AG10803 (cell line): ENCODE measurements around the gene SMIM15.

Experiments used
- DNase-seq: peaks from one replicate; pipeline ENCODE4 v3.0.0; 2010; ENCODE audit warnings: low read depth
- H3K4me3 ChIP-seq: 2 replicates; pipeline ENCODE4 v1.5.1; 2011; ENCODE audit warnings: mild to moderate bottlenecking, low read length, control low read depth
- CTCF ChIP-seq: conservative IDR thresholded peaks from 2 replicates; pipeline ENCODE4 v1.5.1; 2011; ENCODE audit warnings: mild to moderate bottlenecking, low read length, control low read depth, inconsistent platforms

The SMIM15 gene

GRCh38 chr5:61120534-61120933, 41.7 kb downstream of the SMIM15 start:
- DNase-seq, result no peak
- TF ChIP-seq CTCF, result no peak
- H3K4me3 ChIP-seq, result no peak overlapping the region

- H3K4me3 ChIP-seq, result no peak overlapping the region
- no peak for DNase-seq
- TF ChIP-seq CTCF, result no peak
Observed at GRCh38 chr5:61119066-61119465, 43.2 kb downstream of the SMIM15 start.

GRCh38 chr5:61115968-61116367, 46.3 kb downstream of the SMIM15 start:
- no peak overlapping the region for H3K4me3 ChIP-seq
- DNase-seq, result no peak
- no peak for TF ChIP-seq CTCF

- TF ChIP-seq CTCF, result no peak
- H3K4me3 ChIP-seq, result no peak overlapping the region
- DNase-seq, result no peak
Observed at GRCh38 chr5:61114441-61114840, 47.8 kb downstream of the SMIM15 start.
